Adrenal gland (tissue), 12 donors: Measurements from ENCODE around the gene PCDH9. TPM values are rescaled to one million over a fixed set of nuclear protein-coding genes. Genes with fewer than 3 reads are reported as not detected.

Source experiments
- DNase-seq, 7 donors: peaks; one replicate each; pipeline ENCODE4 v3.0.0-alpha.2; 2019 to 2020
- H3K27ac ChIP-seq, 5 donors: fragments of 200-600 bp; sonication (generic) in 4 of 5; 1 replicate in 3 of 5; 2 replicates in 2 of 5; pipeline versions ENCODE4 v1.5.1 to v1.8.0; 2016 to 2020; ENCODE audit warnings: mild to moderate bottlenecking in 1 of 5
- H3K27me3 ChIP-seq: fragments of 200-600 bp; 2 replicates; pipeline ENCODE4 v1.8.0; 2021
- H3K36me3 ChIP-seq, 2 donors: fragments of 200-600 bp; replicated peaks in 1 of 2; 1 replicate in 1 of 2; 2 replicates in 1 of 2; pipeline versions ENCODE4 v1.5.1 to v1.8.0; 2018 to 2022
- H3K4me1 ChIP-seq, 2 donors: fragments of 200-600 bp; replicated peaks in 1 of 2; 1 replicate in 1 of 2; 2 replicates in 1 of 2; pipeline versions ENCODE4 v1.5.1 to v1.8.0; 2018 to 2021
- H3K4me3 ChIP-seq, 4 donors: fragments of 200-600 bp; sonication (generic) in 3 of 4; one replicate each; pipeline ENCODE4 v1.5.1; 2016 to 2018
- H3K9me3 ChIP-seq, 3 donors: fragments of 200-600 bp; sonication (generic) in 1 of 3; replicated peaks in 1 of 3; 1 replicate in 2 of 3; 2 replicates in 1 of 3; pipeline versions ENCODE4 v1.5.1 to v1.8.0; 2016 to 2021
- POLR2A ChIP-seq, 2 donors: fragments of 450-650 bp; IDR thresholded peaks; one replicate each; pipeline ENCODE4 v1.6.1; 2017; ENCODE audit warnings: antibody characterized with exemption in 2 of 2, mild to moderate bottlenecking in 2 of 2, moderate library complexity in 1 of 2
- WGBS, 4 donors: extraction: QIAGEN DNeasy Blood & Tissue Kit in 2 of 4; methylation state at CpG; one replicate each; pipeline versions ENCODE4 v1.1.5 to v1.1.7; 2013 to 2017; 5-methylcytosine and 5-hydroxymethylcytosine counted together
- intact Hi-C, 2 donors: fragments of 100-400 bp; cut with DNase I; formaldehyde crosslinking; loops; one replicate each; pipeline versions ENCODE4 v1.14.1 to v1.15.0; 2022 to 2023
- polyA plus RNA-seq, 3 donors: library from polyadenylated mRNA; stranded (reverse); fragments of 200-250 nt in 2 of 3; fragments of 350-450 nt in 1 of 3; fragmentation: Illumina TruSeq in 1 of 3; extraction: RNeasy Lipid Tissue Mini Kit (QIAGEN cat#74804) in 1 of 3; gene quantifications; one replicate each; pipeline ENCODE4 v1.2.3, GENCODE V29; 2013 to 2014
- total RNA-seq, 9 donors: library from RNA; depleted of rRNA in 4 of 9; stranded (reverse); fragments of >200 nt in 4 of 9; fragments of 120-200 nt in 1 of 9; fragmentation: NEBNext Ultra II Directional in 1 of 9; extraction: Animal tissue kit (Norgen Biotek cat#: 25700) in 1 of 9; gene quantifications; one replicate each; pipeline versions ENCODE4 v1.1.0 to v1.2.4, GENCODE V29; 2013 to 2023
- TF ChIP-seq, protein P1 (sequence below), 6 experiments: fragments of 450-650 bp in 4 of 6; fragments of 200-600 bp in 2 of 6; sonication (generic) in 1 of 6; IDR thresholded peaks; 1 replicate in 5 of 6; 2 replicates in 1 of 6; pipeline versions ENCODE4 v1.5.1 to v1.8.0; 2016 to 2021; ENCODE audit warnings: antibody characterized with exemption in 6 of 6, mild to moderate bottlenecking in 2 of 6, moderate library complexity in 1 of 6
- donor health status: healthy with polysubstance abuse.
- donor health status: Bipolar disorder and iron deficiency.
- donor health status: DM: yes; HTN: yes; CAD: no.
- donor health status: DM: no; HTN: no; CAD: no.
- donor health status: DM: no; HTN: no; CAD: no.
- donor health status: DM: yes; HTN: yes; CAD: no.

The PCDH9 gene
- total and polyA plus RNA-seq, 12 donors: 0.71 to 10.9 (median 3.6) TPM

DNA sequence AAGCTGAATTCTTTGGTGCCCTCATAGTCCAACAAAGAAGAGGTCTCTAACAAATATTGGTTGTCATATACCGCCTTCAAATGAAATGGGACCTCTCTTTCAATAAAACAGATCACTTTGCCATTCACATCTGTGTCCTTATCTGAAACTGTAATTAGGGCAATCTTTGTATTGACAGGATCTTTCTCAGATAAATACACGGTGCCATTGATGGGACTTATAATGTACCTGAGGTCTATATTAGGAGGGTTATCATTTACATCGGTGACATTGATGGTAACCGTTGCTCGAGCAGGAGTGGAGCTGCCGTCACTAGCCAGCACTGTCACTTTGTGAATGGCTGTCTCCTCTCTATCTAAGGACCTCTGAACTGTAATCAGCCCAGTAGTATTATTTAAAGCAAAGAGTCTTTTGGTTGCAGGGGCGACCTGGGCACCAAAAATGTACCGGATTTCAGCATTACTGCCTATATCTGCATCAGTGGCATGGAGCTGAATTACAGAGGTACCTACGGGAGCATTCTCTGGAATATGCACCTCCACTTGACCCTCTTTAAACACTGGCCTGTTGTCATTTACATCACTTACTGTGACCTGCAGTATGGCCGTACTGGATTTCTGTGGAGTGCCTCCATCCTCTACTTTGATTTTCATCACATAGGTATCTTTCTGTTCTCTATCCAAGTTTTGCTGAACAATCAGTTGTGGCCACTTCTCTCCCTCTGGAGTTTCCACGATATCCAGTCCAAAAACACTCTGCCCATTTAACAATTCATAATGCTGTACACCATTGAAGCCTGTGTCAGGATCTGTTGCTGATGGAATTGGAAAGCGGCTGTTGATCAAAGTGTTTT, 2.8 kb downstream of the PCDH9 start:
- TF ChIP-seq POLR2A (IDR thresholded peaks at IDR 0.05): no peak
- TF ChIP-seq, protein P1, sequence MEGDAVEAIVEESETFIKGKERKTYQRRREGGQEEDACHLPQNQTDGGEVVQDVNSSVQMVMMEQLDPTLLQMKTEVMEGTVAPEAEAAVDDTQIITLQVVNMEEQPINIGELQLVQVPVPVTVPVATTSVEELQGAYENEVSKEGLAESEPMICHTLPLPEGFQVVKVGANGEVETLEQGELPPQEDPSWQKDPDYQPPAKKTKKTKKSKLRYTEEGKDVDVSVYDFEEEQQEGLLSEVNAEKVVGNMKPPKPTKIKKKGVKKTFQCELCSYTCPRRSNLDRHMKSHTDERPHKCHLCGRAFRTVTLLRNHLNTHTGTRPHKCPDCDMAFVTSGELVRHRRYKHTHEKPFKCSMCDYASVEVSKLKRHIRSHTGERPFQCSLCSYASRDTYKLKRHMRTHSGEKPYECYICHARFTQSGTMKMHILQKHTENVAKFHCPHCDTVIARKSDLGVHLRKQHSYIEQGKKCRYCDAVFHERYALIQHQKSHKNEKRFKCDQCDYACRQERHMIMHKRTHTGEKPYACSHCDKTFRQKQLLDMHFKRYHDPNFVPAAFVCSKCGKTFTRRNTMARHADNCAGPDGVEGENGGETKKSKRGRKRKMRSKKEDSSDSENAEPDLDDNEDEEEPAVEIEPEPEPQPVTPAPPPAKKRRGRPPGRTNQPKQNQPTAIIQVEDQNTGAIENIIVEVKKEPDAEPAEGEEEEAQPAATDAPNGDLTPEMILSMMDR (IDR thresholded peaks at IDR 0.05): no peak
- H3K9me3 ChIP-seq: no peaks in the 10 kb centered on the region
- H3K4me3 ChIP-seq: no peak overlapping the region
- peaks cover 15% of the 10 kb centered on the region for H3K27me3 ChIP-seq
- no peak overlapping the region for H3K27ac ChIP-seq
- peaks cover 0 to 10% of the 10 kb centered on the region in 2 donors for H3K4me1 ChIP-seq
- WGBS, 4 donors: 73 to 83% (median 76%) methylated on average over 12 of the region's 12 CpGs
- no peak for DNase-seq
- no peaks in the 10 kb centered on the region for H3K36me3 ChIP-seq
- intact Hi-C loops: no loop called here

DNA sequence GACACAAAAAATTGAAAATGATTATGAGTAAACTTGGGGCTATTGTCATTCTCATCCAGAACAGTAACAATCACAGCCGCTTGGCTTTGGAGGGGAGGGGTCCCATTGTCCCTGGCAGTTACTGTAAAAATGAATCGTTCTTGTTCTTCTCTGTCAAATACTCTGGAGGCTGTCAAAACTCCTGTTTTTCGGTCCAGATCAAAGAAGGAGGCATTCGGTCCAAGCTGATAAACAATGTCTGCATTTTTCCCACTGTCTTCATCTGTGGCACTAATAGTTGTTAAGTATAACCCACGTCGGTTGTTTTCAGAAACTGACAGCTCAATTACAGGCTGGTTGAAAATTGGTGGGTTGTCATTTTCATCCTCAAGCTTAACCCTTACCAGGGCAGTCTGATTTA, 3.4 kb downstream of the PCDH9 start:
- peaks cover 15% of the 10 kb centered on the region for H3K27me3 ChIP-seq
- peaks cover 0 to 10% of the 10 kb centered on the region in 2 donors for H3K4me1 ChIP-seq
- no peaks in the 10 kb centered on the region for H3K9me3 ChIP-seq
- H3K4me3 ChIP-seq: no peak overlapping the region
- DNase-seq: no peak
- 56 to 73% (median 61%) methylated on average over 6 of the region's 6 CpGs for WGBS, 4 donors
- TF ChIP-seq, protein P1 (IDR thresholded peaks at IDR 0.05): no peak
- TF ChIP-seq POLR2A (IDR thresholded peaks at IDR 0.05): no peak
- intact Hi-C loops: no loop called here
- H3K36me3 ChIP-seq: no peaks in the 10 kb centered on the region
- H3K27ac ChIP-seq: no peak overlapping the region

DNA sequence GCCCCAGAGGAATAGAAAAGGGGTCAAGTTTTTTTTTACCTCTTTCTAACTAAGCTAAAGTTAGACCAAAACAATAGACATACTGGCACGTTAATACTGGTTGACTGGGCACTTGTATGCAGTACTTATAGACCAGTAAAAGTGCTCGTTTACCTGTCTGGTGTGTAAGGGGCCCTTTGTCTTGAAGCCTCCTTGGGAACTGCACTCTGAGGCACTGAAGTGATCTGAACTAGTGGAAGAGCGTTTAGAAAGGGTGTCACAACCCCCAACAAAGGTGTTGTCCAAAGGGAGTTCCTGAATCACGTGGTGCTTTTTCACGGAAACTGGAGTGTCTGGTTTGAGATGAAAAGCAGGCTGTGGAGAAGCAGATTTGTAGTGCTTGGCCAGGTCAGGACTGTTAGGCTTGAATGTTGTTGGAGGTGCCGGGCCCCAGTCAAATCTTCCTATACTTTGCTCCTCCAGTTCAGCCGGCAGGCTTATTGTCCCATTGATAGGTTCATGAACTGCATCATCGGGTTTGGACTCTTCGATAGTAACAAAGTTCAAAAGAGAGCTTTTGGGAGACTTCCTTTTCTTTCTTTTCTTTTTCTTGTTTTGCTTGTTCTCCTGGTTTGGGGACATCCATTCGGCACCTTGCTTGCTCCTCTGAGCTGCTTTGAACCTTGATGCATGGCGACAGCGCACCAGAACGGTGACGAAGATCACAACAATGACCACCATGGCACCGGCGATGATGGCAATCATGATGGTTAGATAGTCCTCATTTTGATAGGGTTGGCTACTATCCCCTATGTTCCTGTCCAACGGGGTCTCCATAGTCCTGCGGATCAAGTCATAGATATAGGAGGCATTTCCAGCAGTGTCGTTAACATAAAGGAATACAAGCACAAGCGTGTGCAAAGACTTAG, 4.6 kb downstream of the PCDH9 start:
- intact Hi-C loops: no loop called here

More for the DNA sequence above, 4.6 kb downstream of the PCDH9 start:
- Histone ChIP-seq H3K4me3 (no peak overlapping the region), H3K27me3 (peaks cover 15% of the 10 kb centered on the region), H3K36me3 (no peaks in the 10 kb centered on the region), H3K4me1 (peaks cover 0 to 6% of the 10 kb centered on the region in 2 donors), H3K27ac (no peak overlapping the region), H3K9me3 (no peaks in the 10 kb centered on the region)
- TF ChIP-seq POLR2A (IDR thresholded peaks at IDR 0.05): no peak
- TF ChIP-seq, protein P1 (IDR thresholded peaks at IDR 0.05): no peak
- DNase-seq: no peak
- 74 to 78% (median 76%) methylated on average over 20 of the region's 20 CpGs for WGBS, 4 donors
